ENCODE results near the gene MYD88.

MYD88 gene

DNA sequence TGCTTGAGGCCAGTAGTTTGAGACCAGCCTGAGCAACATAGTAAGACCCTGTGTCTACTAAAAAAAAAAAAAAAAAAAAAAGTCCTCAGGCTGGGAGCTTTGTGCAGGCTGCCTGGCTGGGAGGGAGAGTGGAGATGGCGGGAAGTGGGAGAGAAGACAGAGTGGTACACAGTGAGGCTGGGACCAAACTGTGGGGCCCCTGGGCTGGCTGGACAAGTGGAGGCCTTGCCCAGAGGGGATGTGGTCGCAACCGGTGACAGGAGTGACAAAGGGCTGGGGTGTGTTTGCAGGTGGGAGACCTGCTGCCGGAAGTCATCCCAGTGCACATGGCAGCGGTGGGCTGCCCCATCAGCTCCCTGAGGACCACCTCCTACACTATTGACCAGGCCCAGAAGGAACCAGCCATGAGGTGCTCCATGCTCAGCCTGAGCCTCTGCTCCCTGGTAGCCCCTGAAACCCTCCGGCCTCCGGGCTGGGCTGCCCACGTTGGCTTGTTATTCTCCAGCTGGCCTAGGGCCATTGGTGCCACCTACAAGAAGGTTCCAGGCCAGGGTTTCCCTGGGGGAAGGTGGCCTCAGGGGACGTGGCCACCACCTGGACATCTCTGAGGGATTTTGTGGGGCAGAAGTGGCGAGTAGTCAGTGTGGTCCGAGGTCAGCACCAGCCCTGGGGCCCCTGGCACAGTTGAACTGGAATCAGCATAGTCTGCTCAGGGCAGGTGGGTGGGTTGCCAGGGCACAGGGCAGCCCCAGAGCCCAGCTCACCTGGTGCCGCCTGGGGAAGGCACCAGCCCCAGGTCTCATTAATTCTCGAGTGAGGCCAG, 24.2 kb upstream of the MYD88 start:
- DNase-seq = no peak

DNA sequence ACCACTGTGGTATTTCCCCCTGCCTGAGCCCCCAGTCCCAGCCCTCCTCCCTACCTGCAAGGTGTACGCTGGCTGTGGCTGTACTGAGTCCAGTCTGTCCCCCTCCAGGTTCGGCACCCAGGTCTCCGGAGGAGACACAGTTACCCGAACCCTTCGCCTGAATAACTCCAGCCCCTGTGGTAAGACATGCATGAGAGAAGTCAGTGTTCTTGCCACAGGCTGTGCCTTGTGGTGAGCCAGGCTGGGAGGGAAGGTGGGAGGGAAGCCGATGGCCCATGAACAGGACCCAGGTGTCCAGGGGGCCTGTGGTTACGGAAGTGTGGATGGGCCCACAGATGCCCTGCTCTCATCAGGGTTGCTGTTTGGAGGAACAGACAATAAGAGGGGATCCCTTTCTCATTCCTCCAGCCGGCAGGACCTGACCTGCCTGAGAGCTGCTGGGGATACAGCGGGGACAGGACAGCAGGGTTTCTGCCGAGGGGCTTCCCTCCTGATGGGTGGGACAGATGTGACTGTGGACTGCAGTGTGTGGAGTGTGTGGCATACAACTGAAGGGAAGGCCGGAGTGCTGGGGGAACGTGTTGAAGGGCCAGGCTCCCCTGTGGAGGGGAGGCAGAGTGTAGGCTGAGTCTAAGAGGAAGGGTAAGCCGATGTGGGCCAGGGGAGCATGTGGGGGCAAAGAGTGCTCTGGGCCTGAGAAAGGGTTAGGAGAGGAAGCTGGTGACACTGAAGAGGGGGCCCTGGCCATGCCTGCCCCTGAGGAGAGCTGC, 23.4 kb upstream of the MYD88 start:
- DNase-seq = no peak

DNA sequence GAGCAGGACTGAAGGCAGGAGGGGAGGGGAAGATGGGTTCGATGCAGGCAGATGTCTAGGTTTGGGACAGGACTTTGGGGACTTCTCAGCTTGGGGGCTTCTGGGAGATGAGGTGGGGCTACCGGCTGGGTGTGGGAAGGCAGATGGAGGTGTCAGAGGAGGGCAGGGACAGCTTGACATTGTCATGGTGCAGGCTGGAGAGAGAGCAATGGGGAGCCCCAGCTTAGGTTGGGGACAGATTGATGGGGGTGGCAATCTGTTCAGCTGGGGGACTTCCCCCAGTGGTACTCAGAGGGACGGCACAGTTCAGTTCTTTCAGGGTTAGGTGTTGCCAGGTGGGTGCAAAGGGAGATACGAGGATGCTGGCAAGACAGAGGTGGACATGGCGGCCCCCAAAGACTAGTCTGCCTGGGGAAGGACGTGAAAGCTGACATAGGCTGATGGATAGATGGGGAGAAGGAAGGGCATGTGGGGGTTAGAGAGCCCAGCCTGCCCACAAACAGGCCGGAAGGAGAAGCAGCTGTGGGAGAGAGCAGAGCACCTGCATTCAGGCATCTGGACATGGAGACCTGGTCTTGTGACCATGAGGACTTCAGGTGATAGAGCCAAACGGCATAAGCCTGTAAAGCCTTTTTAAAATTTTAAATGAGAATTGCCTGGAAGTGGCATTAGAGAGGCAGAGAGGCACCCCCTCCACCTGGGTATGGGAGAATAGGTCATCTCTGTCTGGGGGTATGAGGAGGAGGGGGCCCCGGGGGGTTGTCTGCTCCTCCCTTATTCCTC, 22.6 kb upstream of the MYD88 start:
- DNase-seq = no peak

DNA sequence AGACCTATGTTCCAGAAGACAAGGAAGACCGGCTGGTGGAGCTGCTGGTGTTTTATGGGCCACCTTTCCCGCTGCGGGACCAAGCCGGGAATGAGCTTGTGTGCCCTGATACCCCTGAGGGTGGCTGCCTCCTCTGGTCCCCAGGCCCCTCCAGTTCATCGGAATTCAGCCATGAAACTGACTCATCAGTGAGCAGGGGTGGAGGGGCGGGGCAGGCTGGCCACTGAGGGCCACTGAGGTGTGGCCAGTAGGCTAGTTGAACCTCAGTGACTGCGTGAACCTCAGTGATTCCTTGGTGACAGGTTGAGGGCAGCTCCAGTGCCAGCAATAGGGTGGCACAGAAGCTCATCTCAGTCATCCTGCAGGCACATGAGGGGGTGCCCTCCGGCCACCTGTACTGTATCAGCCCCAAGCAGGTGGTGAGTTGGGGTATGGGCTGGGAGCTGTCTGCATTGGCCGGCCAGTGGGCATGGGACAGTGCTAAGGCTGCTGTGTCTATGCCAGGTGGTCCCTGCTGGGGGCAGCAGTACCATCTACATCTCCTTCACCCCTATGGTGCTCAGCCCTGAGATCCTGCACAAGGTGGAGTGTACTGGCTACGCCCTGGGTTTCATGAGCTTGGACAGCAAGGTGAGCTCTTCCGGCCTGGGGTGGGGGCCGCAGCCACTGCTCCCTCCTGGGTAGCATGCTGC, 21.8 kb upstream of the MYD88 start:
- DNase-seq = no peak

DNA sequence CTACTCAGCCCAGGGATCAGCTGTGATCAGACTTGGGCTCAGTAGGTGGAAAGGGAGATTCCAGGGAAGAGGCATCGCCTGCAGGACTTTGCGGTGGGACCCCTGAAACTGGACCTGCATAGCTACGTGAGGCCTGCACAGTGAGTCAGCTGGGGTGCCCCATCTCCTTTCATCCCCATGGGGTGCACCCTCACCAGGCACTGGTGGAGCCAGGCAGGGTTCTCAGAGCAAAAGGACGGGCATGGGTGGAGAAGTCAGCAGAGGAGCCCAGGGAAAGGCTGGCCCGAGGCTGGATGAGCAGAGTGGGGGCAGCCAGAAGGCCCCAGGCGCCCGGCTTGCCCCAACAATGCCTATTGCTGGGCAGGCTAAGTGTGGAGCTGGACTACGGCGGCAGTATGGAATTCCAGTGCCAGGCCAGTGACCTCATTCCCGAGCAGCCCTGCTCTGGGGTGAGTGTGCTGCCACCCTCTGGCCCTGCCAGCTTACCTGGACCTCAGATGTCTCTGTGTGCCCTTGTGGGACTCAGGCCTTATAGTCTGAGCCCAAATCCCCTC, 21.2 kb upstream of the MYD88 start:
- DNase-seq = no peak

DNA sequence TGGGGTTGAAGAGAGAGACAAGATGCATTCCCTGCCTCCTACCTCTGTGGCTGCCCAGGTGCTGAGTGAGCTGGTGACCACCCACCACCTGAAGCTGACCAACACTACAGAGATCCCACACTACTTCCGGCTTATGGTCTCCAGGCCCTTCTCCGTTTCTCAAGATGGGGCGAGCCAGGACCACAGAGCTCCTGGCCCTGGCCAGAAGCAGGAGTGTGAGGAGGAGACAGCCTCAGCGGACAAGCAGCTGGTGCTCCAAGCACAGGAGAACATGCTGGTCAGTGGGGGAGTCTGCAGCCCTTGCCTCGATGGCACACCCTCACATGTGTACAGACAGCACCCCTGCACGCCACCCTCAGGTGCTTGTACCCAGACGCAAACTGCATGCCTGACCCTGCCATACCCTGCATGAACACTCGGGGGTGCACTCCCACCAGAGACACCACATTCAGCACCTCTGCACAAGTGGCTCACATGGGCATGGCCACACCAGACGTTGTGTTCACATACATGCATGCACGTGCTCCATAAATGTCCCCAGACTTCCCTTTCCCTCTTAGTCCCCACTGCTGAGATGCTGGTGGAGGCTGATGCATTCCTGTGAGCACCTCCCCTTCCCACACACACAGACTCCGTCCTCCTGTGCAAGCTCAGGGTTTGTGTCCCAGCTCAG, 20.6 kb upstream of the MYD88 start:
- peak; percentile 59 for DNase-seq

DNA sequence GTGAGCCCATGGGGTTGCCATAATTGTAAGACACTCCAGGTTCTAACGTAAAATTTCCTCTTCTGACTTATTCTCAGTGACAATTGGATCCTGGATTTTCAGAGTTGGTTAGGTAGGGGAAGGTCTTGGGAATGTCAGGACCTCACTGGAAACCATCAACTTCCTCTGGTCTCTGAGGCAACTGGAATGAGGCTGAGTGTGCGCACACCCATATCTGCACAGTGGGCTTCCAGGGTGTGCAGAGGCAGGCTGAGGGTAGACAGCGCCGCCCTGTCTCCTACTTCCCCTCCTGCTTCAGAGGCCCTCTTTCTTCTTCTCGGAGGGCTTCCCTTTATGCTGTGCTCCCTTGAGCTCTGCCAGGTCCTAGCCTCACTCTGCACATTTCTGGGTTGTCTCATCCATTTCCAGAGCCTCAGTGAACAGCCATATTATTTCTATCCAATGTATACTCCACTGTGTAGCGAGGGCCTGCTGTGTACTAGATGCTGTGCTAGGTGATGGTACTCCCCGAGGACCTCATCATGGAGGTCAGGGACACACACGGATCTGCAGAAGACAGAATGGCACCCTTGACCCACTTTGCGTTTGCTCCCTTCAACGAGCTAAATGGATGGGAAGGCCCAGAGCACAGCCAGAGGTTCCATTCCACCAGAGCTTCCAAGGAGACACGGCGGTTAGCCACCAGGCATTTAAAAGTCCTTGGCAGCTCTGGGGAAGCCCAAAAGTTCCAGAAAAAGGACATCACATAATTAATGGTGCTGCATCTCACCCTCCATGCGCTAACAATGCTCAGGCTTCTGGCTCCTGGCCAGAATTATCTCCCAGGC, 19.8 kb upstream of the MYD88 start:
- DNase-seq = no peak

DNA sequence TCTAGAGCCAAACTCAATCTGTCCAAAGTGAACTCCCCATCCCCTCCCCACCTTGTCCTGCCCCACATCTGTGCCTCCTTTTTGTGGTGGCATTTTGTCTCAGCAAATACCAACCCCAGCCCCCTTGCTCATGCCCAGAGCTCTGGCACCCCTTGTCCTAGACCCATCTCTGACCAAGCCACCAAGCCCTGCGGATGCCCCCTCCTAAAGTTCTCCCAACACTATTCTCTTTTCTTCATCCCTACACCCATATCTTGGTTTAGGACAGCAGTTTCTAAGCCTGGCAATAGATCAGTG, 19.3 kb upstream of the MYD88 start:
- no peak for DNase-seq

DNA sequence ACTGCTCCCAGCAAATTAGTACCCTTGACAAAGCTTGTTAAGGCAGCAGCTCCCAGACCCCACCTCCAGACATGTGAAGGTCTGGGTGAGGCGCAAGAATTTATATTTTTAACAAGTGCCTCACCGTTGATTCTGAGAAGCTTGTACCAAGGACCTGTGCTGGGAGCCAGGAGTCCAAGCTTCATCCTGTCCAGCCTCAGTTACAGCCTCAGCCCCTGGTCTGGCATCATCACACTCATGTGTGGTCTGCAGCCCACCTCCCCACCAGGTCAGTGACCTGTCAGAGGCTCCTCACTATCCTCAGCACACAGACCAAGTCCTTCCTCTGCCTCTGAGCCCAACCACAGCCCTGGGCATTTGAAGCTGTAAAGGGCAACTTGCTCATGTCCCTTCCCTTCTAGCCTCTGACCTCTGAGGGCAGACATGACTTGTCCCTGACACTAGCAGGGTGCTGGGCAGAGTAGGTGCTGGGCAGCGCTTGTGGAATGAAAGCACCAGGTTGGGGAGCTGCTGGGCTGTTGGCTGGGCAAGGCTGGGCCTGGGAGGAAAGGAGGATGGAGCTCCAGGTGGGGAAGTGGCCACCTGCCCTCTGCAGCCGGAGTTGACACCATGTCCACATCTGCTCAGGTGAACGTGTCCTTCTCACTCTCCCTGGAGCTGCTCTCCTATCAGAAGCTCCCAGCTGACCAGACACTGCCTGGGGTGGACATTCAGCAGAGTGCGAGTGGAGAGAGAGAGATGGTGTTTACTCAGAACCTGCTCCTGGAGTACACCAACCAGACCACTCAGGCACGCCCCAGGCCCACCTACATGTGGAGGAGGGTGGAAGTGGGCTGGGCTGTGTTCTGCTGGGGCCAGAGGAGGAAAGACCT, 18.4 kb upstream of the MYD88 start:
- DNase-seq = no peak

DNA sequence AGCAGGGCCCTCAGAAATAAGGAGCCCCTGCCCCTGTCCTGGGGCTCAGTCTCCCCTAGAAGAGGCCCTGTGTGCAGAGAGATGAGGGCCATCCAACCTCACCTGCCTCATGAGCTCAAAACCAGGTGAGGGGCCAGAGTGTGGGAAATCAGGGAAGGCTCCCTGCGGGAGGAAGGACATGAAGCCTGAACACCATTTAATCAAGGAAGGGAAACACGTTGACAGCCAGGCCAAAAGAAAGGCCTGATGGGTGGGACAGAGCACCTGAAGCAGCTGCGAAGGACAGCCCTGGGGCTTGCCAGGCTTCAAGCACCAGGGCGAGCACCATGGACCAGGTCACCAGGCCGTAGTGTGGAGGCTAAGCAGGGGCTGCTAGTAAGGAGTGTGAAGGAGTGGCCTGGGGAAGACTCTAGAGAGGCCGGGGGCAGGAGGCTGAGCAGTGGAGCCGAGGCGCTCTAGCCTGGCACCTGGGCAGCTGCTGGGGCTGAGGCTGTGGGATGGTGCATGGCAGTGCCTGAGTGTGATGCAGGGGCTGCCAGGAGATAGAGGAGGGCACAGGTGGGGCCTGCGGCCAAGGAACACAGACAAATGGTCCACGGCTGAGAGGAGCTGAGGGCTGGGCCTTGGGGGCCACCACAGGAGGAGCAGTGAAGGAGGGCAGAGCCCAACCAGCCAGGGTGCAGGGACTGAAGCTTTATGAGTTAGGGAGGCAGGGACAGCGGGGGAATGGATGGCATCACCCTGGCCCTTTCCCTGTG, 17.6 kb upstream of the MYD88 start:
- no peak for DNase-seq

DNA sequence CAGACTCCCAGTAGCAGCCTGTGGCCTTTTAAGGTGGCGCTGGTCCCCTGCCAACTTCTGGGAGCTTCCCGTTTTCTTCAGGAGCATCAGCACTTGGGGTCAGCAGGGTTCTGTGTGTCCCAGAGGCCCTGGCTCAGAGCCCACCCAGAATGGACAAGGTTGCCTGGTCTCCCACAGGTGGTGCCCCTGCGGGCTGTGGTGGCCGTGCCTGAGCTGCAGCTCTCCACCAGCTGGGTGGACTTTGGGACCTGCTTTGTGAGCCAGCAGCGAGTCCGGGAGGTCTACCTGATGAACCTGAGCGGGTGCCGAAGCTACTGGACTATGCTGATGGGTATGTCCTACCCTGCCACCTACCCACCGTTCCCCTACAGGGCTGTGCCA, 17.0 kb upstream of the MYD88 start:
- DNase-seq = no peak

DNA sequence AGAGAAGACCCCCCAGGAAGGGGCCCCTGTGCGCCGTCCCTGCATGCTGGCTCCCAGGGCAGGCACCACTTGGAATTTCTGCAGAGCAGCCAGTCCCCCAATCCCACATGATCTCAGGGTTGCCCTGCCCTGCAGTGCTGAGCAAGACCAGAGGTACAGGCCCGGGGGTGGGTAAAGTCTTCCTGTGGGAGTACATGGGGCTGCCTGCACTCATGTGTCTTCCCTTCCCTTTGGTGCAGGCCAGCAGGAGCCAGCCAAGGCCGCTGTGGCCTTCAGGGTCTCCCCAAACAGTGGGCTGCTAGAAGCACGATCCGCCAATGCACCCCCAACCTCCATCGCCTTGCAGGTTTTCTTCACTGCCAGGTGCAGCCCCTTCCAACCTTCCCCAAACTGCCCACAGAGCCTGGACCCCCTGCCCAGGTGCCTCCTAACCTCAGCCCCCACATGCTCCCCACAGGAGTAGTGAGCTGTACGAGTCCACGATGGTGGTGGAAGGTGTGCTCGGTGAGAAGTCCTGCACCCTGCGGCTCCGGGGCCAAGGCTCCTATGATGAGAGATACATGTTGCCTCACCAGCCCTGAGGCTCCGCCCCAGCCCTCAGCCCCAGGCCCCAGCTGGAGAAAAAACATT, 16.5 kb upstream of the MYD88 start:
- no peak for DNase-seq

DNA sequence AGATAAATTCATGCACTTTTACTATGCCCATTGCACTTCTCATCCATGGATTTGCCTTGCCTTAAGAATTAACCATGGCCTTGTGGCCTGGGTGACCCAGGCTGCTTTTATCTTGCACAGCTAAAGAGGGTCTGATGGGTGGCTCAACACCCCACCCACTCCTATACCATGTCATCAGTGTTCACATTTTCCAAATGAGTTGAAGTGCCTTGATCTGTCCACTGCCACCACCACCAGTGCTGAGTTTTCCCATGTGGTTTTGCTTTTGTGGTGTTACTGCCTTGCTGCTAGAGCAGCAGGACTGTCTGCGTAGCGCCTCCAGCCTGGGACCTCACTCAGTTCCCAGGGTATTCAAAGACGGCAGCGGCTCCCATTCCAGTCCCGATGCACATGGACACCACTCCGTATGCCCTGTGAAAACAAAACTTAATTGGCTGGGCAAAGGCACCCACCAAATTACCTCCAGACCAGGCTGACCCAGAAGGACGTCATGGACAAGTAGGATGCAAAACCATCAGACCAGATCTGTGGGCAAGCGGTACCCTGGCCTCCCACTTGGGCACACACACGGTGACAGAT, 15.7 kb upstream of the MYD88 start:
- DNase-seq = no peak

DNA sequence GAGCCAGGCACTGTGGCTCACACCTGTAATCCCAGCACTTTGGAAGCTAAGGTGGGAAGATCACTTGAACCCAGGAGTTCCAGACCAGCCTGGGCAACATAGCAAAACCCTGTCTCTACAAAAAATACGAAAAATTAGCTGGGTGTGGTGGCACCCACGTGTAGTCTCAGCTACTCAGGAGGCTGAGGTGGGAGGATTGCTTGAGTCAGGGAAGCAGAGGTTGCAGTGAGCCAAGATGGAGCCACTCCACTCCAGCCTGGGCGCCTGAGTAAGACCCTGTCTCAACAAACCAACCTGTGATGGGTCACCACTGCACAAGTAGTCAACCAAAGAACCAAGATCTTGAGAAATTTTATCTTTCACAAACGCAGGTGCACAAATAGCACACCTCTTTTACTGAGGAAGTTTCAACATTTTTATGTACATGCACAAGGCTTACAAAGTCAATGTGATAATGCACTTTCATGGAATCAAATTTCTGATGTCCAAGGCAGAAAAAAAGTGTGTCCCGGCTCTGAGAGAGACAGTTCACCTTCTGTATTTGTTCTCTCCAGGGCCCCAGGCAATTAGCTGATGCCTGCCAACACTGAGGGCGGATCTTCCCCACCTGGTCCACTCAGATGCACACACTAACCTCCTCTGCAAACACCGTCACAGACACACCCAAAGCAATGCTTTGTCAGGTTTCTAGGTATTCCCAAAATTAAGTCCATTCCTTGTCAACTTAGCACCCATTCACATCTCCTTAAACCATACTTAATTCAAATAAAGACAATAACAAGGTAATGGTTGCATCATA, 13.9 kb upstream of the MYD88 start:
- DNase-seq = no peak

DNA sequence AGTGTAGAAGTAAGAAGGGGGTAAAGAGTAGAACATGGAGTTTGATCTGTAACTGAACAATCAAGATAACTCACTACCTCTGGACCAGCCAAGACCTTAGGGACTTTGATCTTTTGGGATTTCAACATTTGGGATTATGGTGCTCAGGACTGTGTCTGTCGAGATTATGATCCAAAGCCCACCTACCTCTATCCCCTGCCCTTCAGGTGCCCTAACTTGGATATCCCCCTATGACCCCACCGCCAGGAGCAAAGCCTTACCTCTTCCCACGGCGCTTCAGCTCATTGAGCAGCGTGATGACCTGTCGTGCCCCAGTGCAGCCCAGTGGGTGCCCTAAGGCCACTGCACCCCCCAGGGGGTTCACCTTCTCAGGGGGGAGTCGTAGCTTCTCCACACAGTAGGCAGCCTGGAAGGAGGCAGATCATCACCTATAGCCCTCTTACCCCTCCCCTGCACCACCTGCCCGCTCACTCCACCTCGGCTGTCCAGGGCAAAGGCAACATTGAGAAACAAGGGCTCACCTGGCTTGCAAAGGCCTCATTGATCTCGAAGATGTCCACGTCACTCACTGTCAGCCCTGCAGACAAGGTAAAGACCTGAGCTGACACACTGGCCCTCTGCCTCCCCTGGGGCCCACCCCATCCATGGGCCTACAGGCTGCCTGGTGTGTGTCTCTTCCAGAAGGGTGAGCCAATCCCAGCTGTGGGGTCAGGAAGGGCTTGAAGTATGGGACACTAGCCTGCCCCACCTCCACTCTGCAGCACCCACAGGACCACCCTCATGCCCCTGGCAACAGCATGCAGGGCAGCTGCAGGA, 12.9 kb upstream of the MYD88 start:
- DNase-seq = no peak

DNA sequence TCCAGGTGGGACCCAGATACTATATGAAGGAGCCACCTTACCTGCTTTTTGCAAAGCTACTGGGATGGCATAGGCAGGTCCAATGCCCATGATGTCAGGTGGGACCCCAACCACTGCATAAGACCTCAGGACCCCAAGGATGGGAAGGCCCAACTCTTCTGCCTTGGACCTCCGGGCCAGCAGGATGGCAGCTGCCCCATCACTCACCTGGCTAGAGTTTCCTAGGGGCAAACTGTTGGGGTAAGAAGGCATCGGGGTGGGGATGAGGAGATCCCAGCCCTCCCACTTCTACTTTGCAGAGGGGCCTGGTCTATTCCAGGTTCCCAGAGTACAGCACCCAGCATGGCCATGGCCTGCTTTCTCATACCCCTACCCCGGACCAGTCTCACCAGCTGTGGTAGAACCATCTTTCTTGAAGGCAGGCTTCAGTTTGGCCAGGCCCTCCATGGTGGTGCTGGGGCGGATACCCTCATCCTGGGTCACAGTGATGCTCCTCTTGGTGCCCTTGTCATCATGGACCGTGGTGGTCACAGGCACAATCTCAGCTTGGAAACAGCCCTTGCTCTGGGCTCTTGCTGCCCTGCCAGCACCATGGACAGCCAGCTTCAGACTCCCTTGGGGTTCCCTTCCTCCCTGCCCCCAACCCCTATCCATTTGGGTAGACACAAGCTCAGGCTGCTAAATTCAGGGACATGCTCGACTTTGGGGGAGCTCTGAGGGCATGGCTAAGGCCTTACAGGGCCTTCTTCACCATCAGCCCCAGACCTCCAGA, 12.2 kb upstream of the MYD88 start:
- DNase-seq = no peak
